KMS-11 (cell line): ENCODE measurements around the gene CTSF.

Experiments
- H2AFZ ChIP-seq: fragments of 200-600 bp; sonication (generic); 2 replicates; pipeline ENCODE4 v1.6.1; 2016; ENCODE audit warnings: antibody characterized with exemption, mixed run types, low read depth
- H3K27ac ChIP-seq: fragments of 200-600 bp; sonication (generic); 2 replicates; pipeline ENCODE4 v1.6.1; 2016; ENCODE audit warnings: mild to moderate bottlenecking, mixed run types
- H3K27me3 ChIP-seq: fragments of 200-600 bp; sonication (generic); 2 replicates; pipeline ENCODE4 v1.6.1; 2017; ENCODE audit warnings: mild to moderate bottlenecking, low read depth, mixed run types, moderate library complexity; ENCODE audit not compliant: insufficient read depth
- H3K36me3 ChIP-seq: fragments of 200-600 bp; sonication (generic); 2 replicates; pipeline ENCODE4 v1.6.1; 2017; ENCODE audit warnings: mild to moderate bottlenecking, mixed run types; ENCODE audit not compliant: insufficient read depth
- H3K4me1 ChIP-seq: fragments of 200-600 bp; sonication (generic); 2 replicates; pipeline ENCODE4 v1.6.1; 2016; ENCODE audit warnings: mild to moderate bottlenecking, low read depth, mixed run types; ENCODE audit not compliant: poor library complexity, severe bottlenecking
- H3K4me2 ChIP-seq: fragments of 200-600 bp; sonication (generic); 2 replicates; pipeline ENCODE4 v1.7.0; 2016; ENCODE audit warnings: mild to moderate bottlenecking, mixed run types
- H3K4me3 ChIP-seq: fragments of 200-600 bp; sonication (generic); IDR thresholded peaks from 2 replicates; pipeline ENCODE4 v1.6.1; 2017; ENCODE audit warnings: low read depth, low read length, mixed read lengths; ENCODE audit not compliant: insufficient read depth
- H3K79me2 ChIP-seq: fragments of 200-600 bp; sonication (generic); 2 replicates; pipeline ENCODE4 v1.6.1; 2016; ENCODE audit warnings: low read depth, mixed run types; ENCODE audit not compliant: insufficient read depth
- H3K9ac ChIP-seq: fragments of 200-600 bp; sonication (generic); 2 replicates; pipeline ENCODE4 v1.6.1; 2016; ENCODE audit warnings: mild to moderate bottlenecking, mixed run types
- H4K20me1 ChIP-seq: fragments of 200-600 bp; sonication (generic); 2 replicates; pipeline ENCODE4 v1.6.1; 2016; ENCODE audit warnings: mild to moderate bottlenecking, mixed run types; ENCODE audit not compliant: insufficient read depth
- CTCF ChIP-seq: fragments of 200-600 bp; sonication (generic); conservative IDR thresholded peaks from 2 replicates; pipeline ENCODE4 v1.6.1; 2017; ENCODE audit warnings: low read depth, mild to moderate bottlenecking, antibody characterized with exemption, low read length, moderate library complexity, mixed read lengths

CTSF gene

DNA sequence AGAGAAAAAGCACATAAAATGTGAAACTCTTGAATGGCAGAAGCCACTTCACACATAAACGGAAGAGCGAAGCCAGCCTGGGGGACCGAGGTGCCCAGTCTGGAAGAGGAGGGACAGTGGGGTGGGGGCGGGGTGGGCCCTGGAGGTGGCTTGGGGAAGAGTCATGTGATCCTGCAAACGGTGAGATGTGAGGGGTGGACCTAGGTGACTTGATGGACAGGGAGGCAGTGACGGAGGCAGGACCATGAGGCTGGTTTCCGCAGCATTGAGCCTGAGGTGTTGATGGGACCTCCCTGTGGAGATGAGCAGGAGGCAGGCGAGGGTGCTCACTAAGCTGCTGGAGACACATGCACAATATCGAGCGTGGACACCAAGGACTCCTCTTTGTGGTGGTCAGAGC lies 39.3 kb downstream of the CTSF start:
- Histone ChIP-seq H3K79me2 (no peaks in the 10 kb centered on the region), H3K4me2 (no peak overlapping the region), H3K27ac (no peak overlapping the region), H3K4me1 (no peaks in the 10 kb centered on the region), H3K36me3 (no peaks in the 10 kb centered on the region), H3K9ac (no peak overlapping the region), H4K20me1 (no peaks in the 10 kb centered on the region), H3K27me3 (no peaks in the 10 kb centered on the region), H2AFZ (no peak overlapping the region), H3K4me3 (no peak overlapping the region)
- TF ChIP-seq CTCF, result no peak

- H3K4me1 ChIP-seq, result no peaks in the 10 kb centered on the region
- no peak overlapping the region for H3K4me2 ChIP-seq
- H3K79me2 ChIP-seq, result no peaks in the 10 kb centered on the region
- H3K27ac ChIP-seq, result no peak overlapping the region
- no peak overlapping the region for H3K4me3 ChIP-seq
- H2AFZ ChIP-seq, result no peak overlapping the region
- no peak overlapping the region for H3K9ac ChIP-seq
- H3K27me3 ChIP-seq, result no peaks in the 10 kb centered on the region
- H3K36me3 ChIP-seq, result no peaks in the 10 kb centered on the region
- TF ChIP-seq CTCF, result no peak
- no peaks in the 10 kb centered on the region for H4K20me1 ChIP-seq
Measured at GRCh38 chr11:66524304-66525040, 43.9 kb downstream of the CTSF start.

- Histone ChIP-seq H3K79me2 (no peaks in the 10 kb centered on the region), H3K4me1 (no peaks in the 10 kb centered on the region), H3K4me2 (no peak overlapping the region), H4K20me1 (no peaks in the 10 kb centered on the region), H2AFZ (no peak overlapping the region), H3K36me3 (no peaks in the 10 kb centered on the region), H3K9ac (no peak overlapping the region), H3K4me3 (no peak overlapping the region), H3K27me3 (no peaks in the 10 kb centered on the region), H3K27ac (no peak overlapping the region)
- TF ChIP-seq CTCF, result no peak
Measured at GRCh38 chr11:66523611-66524010, 44.8 kb downstream of the CTSF start.
